B cell (primary cell): ENCODE measurements around the gene CPXM1. TPM values are rescaled to one million over a fixed set of nuclear protein-coding genes. Genes with fewer than 3 reads are reported as not detected.

Experiments
- ATAC-seq: fragments of 200-7000 bp; cut with Tn5 transposase; one replicate; pipeline ENCODE4 v1.10.0; 2021; ENCODE audit warnings: low read depth, mild to moderate bottlenecking, moderate number of reproducible peaks, moderate library complexity
- CTCF ChIA-PET: fragments of 350-600 bp; sonication (Branson Sonifier 250); formaldehyde crosslinking; loops from one replicate; lab custom pipeline; 2021; ENCODE audit warnings: antibody characterized with exemption, inconsistent platforms; lab: Charles Lee
- POLR2A ChIA-PET: fragments of 350-600 bp; sonication (Branson Sonifier 250); formaldehyde crosslinking; loops from one replicate; lab custom pipeline; 2021; ENCODE audit warnings: antibody characterized with exemption; lab: Charles Lee
- DNase-seq: peaks from one replicate; pipeline ENCODE4 v3.0.0; 2013
- H2AFZ ChIP-seq: 2 replicates; pipeline ENCODE4 v1.6.1; 2012; ENCODE audit warnings: mild to moderate bottlenecking, low read depth, low read length; ENCODE audit not compliant: insufficient read depth, poor library complexity, severe bottlenecking
- H3K27ac ChIP-seq, 2 donors: 1 replicate in 1 of 2; 2 replicates in 1 of 2; pipeline ENCODE4 v1.5.1; 2012 to 2013; ENCODE audit warnings: low read length in 2 of 2, mild to moderate bottlenecking in 2 of 2, moderate library complexity in 1 of 2
- H3K27me3 ChIP-seq, 4 experiments: fragments of 200-600 bp in 1 of 4; sonication (generic) in 1 of 4; replicated peaks in 1 of 4; 1 replicate in 2 of 4; 2 replicates in 2 of 4; pipeline versions ENCODE4 v1.6.1 to v1.7.0; 2013 to 2016; ENCODE audit warnings: low read length in 3 of 4, mild to moderate bottlenecking in 2 of 4, mixed read lengths in 1 of 4, moderate library complexity in 1 of 4; ENCODE audit not compliant: insufficient read depth in 4 of 4, control insufficient read depth in 3 of 4; ENCODE audit errors: control extremely low read depth in 1 of 4
- H3K36me3 ChIP-seq, 2 experiments: replicated peaks in 1 of 2; 1 replicate in 1 of 2; 2 replicates in 1 of 2; pipeline versions ENCODE4 v1.6.1 to v1.7.1; 2013; ENCODE audit warnings: low read length in 1 of 2; ENCODE audit not compliant: insufficient read depth in 2 of 2, control insufficient read depth in 1 of 2; ENCODE audit errors: control extremely low read depth in 1 of 2, extremely low read depth in 1 of 2
- H3K4me1 ChIP-seq, 2 donors: fragments of 200-600 bp in 1 of 2; sonication (generic) in 1 of 2; 1 replicate in 1 of 2; 2 replicates in 1 of 2; pipeline versions ENCODE4 v1.5.1 to v1.6.1; 2013 to 2017; ENCODE audit warnings: low read length in 2 of 2; ENCODE audit not compliant: control insufficient read depth in 2 of 2, insufficient read depth in 2 of 2
- H3K4me2 ChIP-seq: replicated peaks from 2 replicates; pipeline ENCODE3; 2012; ENCODE audit warnings: mild to moderate bottlenecking, low read depth, low read length; ENCODE audit not compliant: poor library complexity, severe bottlenecking
- H3K4me3 ChIP-seq, 5 experiments: fragments of 200-600 bp in 1 of 5; sonication (generic) in 1 of 5; 1 replicate in 3 of 5; 2 replicates in 2 of 5; pipeline versions ENCODE4 v1.5.1 to v1.7.0; 2011 to 2016; ENCODE audit warnings: low read length in 4 of 5, mild to moderate bottlenecking in 4 of 5, low read depth in 2 of 5, control low read depth in 1 of 5, moderate library complexity in 1 of 5; ENCODE audit not compliant: insufficient read depth in 1 of 5; ENCODE audit errors: control extremely low read depth in 1 of 5, extremely low read depth in 1 of 5
- H3K79me2 ChIP-seq: fragments of 200-600 bp; sonication (generic); one replicate; pipeline ENCODE4 v1.6.0; 2016; ENCODE audit warnings: low read length; ENCODE audit not compliant: control insufficient read depth, insufficient read depth
- H3K9ac ChIP-seq: fragments of 200-600 bp; sonication (generic); 2 replicates; pipeline ENCODE4 v1.6.1; 2017; ENCODE audit warnings: mild to moderate bottlenecking, low read length, moderate library complexity
- H3K9me3 ChIP-seq, 3 donors: one replicate each; pipeline versions ENCODE4 v1.6.1 to v1.7.1; 2013; ENCODE audit warnings: low read length in 2 of 3; ENCODE audit not compliant: control insufficient read depth in 2 of 3, insufficient read depth in 1 of 3; ENCODE audit errors: control extremely low read depth in 1 of 3
- H4K20me1 ChIP-seq: 2 replicates; pipeline ENCODE4 v1.6.0; 2012; ENCODE audit warnings: mild to moderate bottlenecking, low read length; ENCODE audit not compliant: insufficient read depth, control insufficient read depth, poor library complexity, severe bottlenecking
- H3K27ac Mint-ChIP-seq: one replicate; pipeline ENCODE4 v1.8.0; 2021; ENCODE audit warnings: mixed read lengths
- H3K27me3 Mint-ChIP-seq: one replicate; pipeline ENCODE4 v1.8.0; 2021; ENCODE audit warnings: mixed read lengths
- H3K4me1 Mint-ChIP-seq: one replicate; pipeline ENCODE4 v1.8.0; 2021; ENCODE audit warnings: mixed read lengths
- H3K4me3 Mint-ChIP-seq: one replicate; pipeline ENCODE4 v1.8.0; 2021; ENCODE audit warnings: mixed read lengths
- H3K9me3 Mint-ChIP-seq: one replicate; pipeline ENCODE4 v1.8.0; 2022; ENCODE audit warnings: mixed read lengths; ENCODE audit not compliant: insufficient read depth
- CTCF ChIP-seq: fragments of 200-600 bp; IDR thresholded peaks from one replicate; pipeline ENCODE4 v1.8.0; 2022; ENCODE audit warnings: antibody characterized with exemption, mild to moderate bottlenecking
- EZH2 ChIP-seq: IDR thresholded peaks from 2 replicates; pipeline ENCODE4 v1.6.1; 2012; ENCODE audit warnings: borderline replicate concordance, low read depth, mild to moderate bottlenecking, moderate library complexity, low read length; ENCODE audit not compliant: insufficient read depth, poor library complexity, severe bottlenecking
- WGBS: methylation state at CpG from one replicate; pipeline ENCODE4 v1.1.5; 2013; ENCODE audit warnings: missing lambda C conversion rate; ENCODE audit not compliant: insufficient coverage; 5-methylcytosine and 5-hydroxymethylcytosine counted together
- intact Hi-C: fragments of 100-400 bp; cut with micrococcal nuclease; formaldehyde crosslinking; loops from one replicate; pipeline ENCODE4 v1.10.0; 2022
- polyA plus RNA-seq: library from polyadenylated mRNA; depleted of rRNA; stranded (reverse); fragments of >200 nt; gene quantifications from 2 replicates; pipeline ENCODE4 v1.2.3, GENCODE V29; 2012
- total RNA-seq, 2 donors: library from RNA; stranded (reverse); fragments of 120-200 nt in 1 of 2; gene quantifications; 1 replicate in 1 of 2; 2 replicates in 1 of 2; pipeline versions ENCODE4 v1.2.3 to v1.2.4, GENCODE V29; 2013 to 2022

Gene CPXM1
- total and polyA plus RNA-seq, 2 donors (not counting 1 experiment from before 2014, with no cell fraction given), result 0.21 to 1.9 TPM

GRCh38 chr20:2839732-2840137, 39.3 kb upstream of the CPXM1 start:
- ChIA-PET CTCF (interaction anchor here (1.5 to 2.2 kb wide), 2 partner anchors 33 to 87 kb away, joined by 4 to 7 read pairs; no protein-coding TSS in a partner anchor), POLR2A (interaction anchor here (0.6 to 1.1 kb wide), 2 partner anchors 33 to 368 kb away, joined by 4 to 7 read pairs; partner anchors contain the start of gene PTPRA)
- DNase-seq (no peak), ATAC-seq (no peak)
- Histone ChIP-seq H3K9ac (peak overlapping the region; percentile 87), H3K27ac (peak overlapping the region in 1 of 2 donors; percentile 85), H3K4me2 (peak overlapping the region; percentile 93), H3K4me3 (peak overlapping the region in 4 of 5 experiments; percentile 63 to 90 (median 84)), H3K27me3 (no peaks in the 10 kb centered on the region), H4K20me1 (no peaks in the 10 kb centered on the region), H3K79me2 (peaks cover 26% of the 10 kb centered on the region), H3K4me1 (peaks cover 16 to 27% of the 10 kb centered on the region in 2 donors), H2AFZ (peak overlapping the region; percentile 100), H3K9me3 (peaks cover 0 to 3% (median 0%) of the 10 kb centered on the region in 3 donors), H3K36me3 (peaks cover 0 to 2% of the 10 kb centered on the region in 2 experiments)
- intact Hi-C loops, result loop anchor here (1.0 to 2.0 kb wide), 2 partner anchors 34 to 187 kb away; partner anchors contain the start of genes NOP56 and PTPRA
- no peaks in the 10 kb centered on the region for H3K9me3 Mint-ChIP-seq
- peak overlapping the region; percentile 91 for H3K4me3 Mint-ChIP-seq
- peak overlapping the region; percentile 88 for H3K27ac Mint-ChIP-seq
- TF ChIP-seq CTCF (no peak), EZH2 (no peak)
- peaks cover 22% of the 10 kb centered on the region for H3K4me1 Mint-ChIP-seq
- no peaks in the 10 kb centered on the region for H3K27me3 Mint-ChIP-seq
- 90% methylated on average over 21 of the region's 21 CpGs for WGBS
